Renal cortical epithelial cell (primary cell): ENCODE results near the gene UNC5C. TPM values are rescaled to one million over a fixed set of nuclear protein-coding genes. Genes with fewer than 3 reads are reported as not detected.
A peak's percentile ranks its signal among the peaks of the same experiment; 100 is the strongest.

ENCODE experiments used
- DNase-seq: peaks from one replicate; pipeline ENCODE4 v3.0.0-alpha.2; 2011; ENCODE audit warnings: low read depth
- total RNA-seq: library from RNA; depleted of rRNA; stranded (reverse); fragments of >200 nt; gene quantifications from 2 replicates; pipeline ENCODE4 v1.2.3, GENCODE V29; 2014

Gene UNC5C
- total RNA-seq, 1 donor from 2014 or later, result 0.05 TPM

- peak; percentile 43 for DNase-seq
Observed at GRCh38 chr4:95522682-95523530, 25.9 kb downstream of the UNC5C start.

GRCh38 chr4:95517576-95518345 is 31.0 kb downstream of the UNC5C start:
- DNase-seq, result no peak

GRCh38 chr4:95516528-95517017 is 32.2 kb downstream of the UNC5C start:
- no peak for DNase-seq

GRCh38 chr4:95515589-95515988 is 33.2 kb downstream of the UNC5C start:
- no peak for DNase-seq

DNA sequence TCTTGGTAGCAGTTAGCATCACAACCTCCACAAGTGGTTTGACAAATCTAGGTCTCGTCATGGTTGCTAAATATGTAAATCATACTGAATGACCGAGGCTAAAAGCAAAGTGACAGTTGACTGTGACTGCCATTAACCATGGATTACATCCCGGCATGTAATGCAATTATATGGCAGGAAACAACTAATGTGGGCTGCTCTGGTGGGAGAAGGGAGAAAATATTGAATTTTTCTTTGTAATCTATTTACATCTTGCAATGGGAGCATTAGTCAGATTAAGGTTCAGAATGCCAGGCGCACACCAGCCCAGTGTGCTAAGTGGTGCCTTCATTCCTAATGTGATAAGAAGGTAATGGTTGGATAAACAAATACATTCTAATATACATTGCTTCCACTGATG is 35.8 kb downstream of the UNC5C start:
- DNase-seq, result no peak

GRCh38 chr4:95511477-95511876 is 37.3 kb downstream of the UNC5C start:
- no peak for DNase-seq

- no peak for DNase-seq
Observed at GRCh38 chr4:95510877-95511276, 37.9 kb downstream of the UNC5C start.

GRCh38 chr4:95510145-95510544 is 38.6 kb downstream of the UNC5C start:
- DNase-seq, result peak; percentile 31

GRCh38 chr4:95508421-95508820 is 40.4 kb downstream of the UNC5C start:
- DNase-seq, result no peak

DNA sequence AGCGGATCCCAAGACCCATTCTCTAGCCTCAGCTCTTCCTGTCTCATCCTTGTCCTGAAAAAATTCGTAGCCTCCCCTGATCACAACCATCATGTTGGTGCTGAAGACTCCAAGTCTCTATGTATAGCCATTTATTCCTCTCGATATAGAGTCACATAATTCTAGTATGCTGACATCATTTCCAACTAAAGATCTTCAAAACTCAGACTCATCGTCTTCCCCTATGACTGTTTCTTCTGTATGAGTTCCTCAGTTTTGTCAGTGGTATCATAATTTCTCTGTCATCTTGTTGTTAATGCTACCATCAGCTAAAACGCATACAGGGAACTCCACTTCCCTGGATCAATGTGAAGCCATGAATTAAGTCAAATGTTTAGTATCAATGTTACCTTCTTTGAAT is 41.2 kb downstream of the UNC5C start:
- no peak for DNase-seq

- no peak for DNase-seq
Observed at GRCh38 chr4:95507147-95507546, 41.6 kb downstream of the UNC5C start.

DNA sequence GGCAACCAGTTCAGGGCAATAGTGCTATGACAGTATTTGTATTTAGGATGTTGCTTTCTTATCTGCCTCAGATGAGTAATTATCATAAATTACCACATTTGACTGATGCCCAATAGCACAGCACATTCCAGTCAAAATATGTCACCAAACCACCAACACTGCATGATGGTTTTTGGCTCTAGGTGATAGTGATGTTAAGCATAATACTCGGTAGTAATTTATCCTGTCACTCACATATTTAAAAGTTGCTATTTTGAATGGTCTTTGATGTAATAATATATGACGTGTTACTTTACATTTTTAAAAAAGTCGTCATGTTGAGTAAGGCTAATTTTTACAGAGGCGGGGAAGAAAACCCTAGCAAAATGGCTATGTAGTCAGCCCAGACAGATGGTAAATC is 42.5 kb downstream of the UNC5C start:
- no peak for DNase-seq

DNA sequence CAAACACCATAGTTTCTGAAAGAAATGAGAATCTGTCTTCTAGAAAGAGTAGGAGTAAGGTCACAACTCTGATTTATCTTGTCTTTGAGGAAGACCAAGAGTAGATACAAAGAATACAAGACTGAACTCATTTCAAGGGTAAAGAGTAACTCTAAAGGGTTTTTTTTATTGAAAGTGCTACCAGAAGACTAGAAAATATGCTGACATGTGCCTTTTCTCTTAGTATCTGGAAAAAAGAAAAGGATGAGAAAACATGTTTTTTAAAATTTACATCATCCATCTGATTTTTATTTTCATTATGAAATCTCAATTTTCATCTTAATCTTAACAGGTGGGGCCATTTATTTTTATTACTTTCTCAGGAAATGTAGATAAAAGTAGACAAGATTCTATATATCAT is 43.0 kb downstream of the UNC5C start:
- no peak for DNase-seq

GRCh38 chr4:95505151-95505550 is 43.6 kb downstream of the UNC5C start:
- peak; percentile 67 for DNase-seq

GRCh38 chr4:95504501-95504900 is 44.3 kb downstream of the UNC5C start:
- DNase-seq, result no peak

DNA sequence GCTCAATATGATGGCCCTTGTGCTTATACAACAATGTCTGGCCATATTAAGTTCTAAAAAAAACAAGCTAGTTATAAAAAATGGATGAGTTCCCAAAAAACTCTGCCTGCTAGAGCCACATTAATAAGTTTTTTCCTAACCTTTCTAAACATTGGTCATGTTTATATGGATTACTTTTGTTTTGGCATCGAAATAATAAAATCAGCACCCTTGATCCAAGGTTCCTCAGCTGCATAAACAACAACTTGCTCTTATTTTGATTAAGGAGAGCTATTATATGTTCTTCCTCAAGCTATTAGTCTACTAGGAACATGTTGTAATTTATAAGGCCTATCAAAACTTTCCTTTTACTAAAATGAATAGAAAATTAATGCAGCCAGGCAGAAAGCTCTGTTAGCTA is 48.4 kb downstream of the UNC5C start:
- DNase-seq, result no peak

GRCh38 chr4:95499291-95499696 is 49.5 kb downstream of the UNC5C start:
- no peak for DNase-seq

- no peak for DNase-seq
Observed at GRCh38 chr4:95494186-95494585, 54.6 kb downstream of the UNC5C start.

GRCh38 chr4:95478679-95479078 is 70.1 kb downstream of the UNC5C start:
- DNase-seq, result no peak

- no peak for DNase-seq
Observed at GRCh38 chr4:95476121-95476520, 72.7 kb downstream of the UNC5C start.

DNA sequence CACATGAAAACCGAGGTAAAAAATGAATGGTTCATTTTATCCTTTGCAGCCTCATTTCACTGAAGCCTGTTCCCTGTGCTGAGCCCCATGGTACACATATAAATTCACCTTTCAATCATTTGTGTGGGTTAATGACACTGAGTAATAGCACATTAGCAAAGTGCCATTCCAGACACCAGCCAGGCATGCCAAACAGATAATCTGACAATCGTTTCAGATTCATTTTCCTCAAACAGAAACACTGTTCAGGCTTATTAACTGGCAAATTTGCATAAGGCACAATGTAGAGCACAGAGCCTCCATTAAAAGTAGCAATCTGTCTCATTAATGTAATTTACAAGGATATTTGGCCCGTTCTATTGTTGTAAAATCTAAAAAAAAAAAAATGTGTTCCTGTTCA is 76.2 kb downstream of the UNC5C start:
- peak; percentile 5 for DNase-seq

DNA sequence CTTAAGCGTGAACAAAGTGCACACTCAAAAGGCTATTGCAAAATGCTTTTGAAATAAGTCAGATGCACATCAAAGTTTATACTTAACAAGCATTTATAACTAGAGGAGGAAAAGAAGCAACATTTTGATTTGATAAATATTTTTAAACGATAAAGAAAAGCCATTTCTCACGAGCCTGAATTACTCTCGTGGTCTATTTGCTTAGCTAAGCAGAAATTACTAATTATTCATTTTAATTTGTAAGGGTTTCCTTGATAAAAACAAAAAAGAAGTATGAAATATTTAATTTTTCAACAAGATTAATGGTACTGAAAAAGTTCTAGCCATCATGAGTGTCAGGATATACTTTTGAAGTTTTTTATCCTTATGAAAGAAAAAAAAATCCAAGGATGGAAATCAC is 78.2 kb downstream of the UNC5C start:
- DNase-seq, result no peak

- no peak for DNase-seq
Observed at GRCh38 chr4:95469617-95470016, 79.2 kb downstream of the UNC5C start.
